Skin epidermis (tissue), 12 donors: ENCODE measurements around the gene GRIK4.
A peak's percentile ranks its signal among the peaks of the same experiment; 100 is the strongest.

Experiments used
- H3K27ac ChIP-seq, 21 experiments: fragments of 200-600 bp; sonication (generic) in 11 of 21; one replicate each; pipeline ENCODE4 v1.5.0; 2020; ENCODE audit warnings: mild to moderate bottlenecking in 3 of 21, inconsistent platforms in 2 of 21, moderate library complexity in 2 of 21
- H3K4me3 ChIP-seq, 7 experiments: fragments of 200-600 bp; sonication (generic) in 2 of 7; one replicate each; pipeline ENCODE4 v1.5.0; 2020; ENCODE audit warnings: inconsistent platforms in 2 of 7, mild to moderate bottlenecking in 2 of 7, moderate library complexity in 1 of 7

The GRIK4 gene

DNA sequence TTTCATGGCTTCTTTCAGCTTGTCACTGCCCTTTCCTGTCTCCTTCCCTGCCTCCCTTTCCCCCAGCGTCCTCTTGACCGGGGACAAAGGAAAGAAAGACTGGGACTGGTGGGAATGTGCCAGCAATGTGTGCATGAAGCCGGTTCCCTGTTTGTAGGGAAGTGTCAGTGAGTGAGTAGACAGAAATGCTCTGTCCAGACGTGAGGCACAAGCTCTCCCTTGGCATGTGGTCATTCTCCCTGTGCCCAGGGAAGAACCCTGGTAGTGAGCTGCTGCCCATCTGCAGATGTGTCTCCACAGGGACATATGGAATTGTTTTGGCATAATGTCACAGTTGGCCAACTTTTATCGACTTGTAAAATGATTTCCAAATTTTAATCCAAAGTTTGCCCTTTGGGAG is 426.0 kb downstream of the GRIK4 start:
- Histone ChIP-seq H3K27ac (no peak overlapping the region), H3K4me3 (no peak overlapping the region)

DNA sequence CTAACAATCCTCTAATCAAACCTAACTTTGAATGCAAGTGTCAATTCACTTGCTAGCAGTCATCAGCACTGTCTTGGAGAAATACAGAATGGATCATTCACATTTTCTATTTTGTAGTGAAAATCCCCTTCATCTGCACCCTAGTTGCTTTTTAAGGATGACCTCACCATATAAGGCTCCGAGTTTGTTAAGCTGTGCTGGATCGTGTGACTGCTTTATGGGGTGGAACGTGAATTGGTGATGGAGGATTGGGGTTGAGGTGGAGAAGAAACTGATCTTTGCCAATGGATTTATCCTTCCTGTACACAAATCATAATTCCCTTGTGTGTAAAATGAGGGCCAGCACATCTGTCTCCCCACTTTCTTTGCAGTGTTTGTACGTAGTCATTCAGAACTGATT is 426.7 kb downstream of the GRIK4 start:
- no peak overlapping the region for H3K27ac ChIP-seq
- H3K4me3 ChIP-seq: no peak overlapping the region

DNA sequence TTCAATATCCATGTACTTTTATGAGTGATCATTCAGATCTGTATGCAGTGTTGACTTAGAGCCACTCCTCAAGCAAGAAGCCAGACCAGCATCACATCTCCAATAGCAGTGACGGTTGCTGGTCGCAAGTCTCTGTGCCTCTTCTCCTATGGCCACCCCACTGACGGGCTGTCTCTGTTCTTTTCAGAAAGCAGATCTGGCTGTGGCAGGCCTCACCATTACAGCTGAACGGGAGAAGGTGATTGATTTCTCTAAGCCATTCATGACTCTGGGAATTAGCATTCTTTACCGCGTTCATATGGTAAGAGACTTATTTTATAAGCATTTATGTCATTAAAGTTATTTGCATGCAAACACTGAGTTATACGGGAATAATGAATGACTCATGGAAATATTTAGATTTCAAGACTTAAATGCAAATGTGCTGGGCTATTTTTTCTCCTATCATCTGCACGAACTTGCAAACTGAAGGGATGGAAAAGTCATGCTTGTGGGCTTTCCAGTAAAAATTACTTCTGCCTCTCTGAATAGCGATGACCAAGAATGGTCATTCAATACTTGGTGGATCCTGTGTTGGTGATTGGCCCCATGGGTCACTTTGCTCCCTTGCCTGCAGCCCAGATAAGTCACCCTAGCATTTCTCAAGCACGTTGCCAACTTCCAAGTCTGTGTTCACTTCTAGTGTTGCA is 428.8 kb downstream of the GRIK4 start:
- Histone ChIP-seq H3K4me3 (no peak overlapping the region), H3K27ac (peak overlapping the region in 1 of 21 experiments; percentile 8)

DNA sequence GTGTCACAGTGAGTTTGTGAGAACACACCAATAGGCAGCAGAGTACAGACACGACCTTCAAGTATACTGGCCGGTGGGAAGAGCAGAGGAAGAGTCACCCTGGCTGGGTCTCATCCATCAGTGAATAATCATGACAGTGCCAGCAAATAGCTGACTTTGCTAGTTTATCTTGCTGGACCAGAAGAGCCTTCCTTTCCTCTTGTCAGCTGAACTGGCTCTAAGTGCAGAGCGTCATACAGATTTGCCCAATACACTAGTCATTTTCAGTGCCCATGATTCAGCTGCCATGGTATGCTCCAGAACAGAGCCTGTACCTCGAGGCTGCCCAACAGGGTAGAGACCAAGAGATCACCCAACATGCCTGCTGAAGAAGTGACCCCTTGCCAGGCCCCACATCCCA is 429.5 kb downstream of the GRIK4 start:
- H3K4me3 ChIP-seq: no peak overlapping the region
- H3K27ac ChIP-seq: no peak overlapping the region

DNA sequence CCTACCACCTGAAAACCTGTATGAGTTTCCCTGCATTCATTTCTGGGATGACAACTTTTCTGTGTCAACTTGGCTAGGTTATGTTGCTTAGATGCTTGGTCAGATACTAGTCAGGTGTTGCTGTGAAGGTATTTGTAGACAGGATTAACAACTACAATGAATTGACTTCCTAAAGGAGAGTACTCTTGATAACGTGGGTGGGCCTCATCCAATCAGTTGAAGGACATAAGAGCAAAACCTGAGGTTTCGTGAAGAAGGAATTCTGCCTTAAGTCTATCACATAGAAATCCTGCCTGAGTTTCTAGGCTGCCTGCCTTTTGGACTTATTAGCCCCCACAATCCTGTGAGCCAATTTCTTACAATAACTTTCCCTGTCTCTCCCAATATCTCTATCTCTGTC is 431.2 kb downstream of the GRIK4 start:
- Histone ChIP-seq H3K4me3 (no peak overlapping the region), H3K27ac (no peak overlapping the region)

DNA sequence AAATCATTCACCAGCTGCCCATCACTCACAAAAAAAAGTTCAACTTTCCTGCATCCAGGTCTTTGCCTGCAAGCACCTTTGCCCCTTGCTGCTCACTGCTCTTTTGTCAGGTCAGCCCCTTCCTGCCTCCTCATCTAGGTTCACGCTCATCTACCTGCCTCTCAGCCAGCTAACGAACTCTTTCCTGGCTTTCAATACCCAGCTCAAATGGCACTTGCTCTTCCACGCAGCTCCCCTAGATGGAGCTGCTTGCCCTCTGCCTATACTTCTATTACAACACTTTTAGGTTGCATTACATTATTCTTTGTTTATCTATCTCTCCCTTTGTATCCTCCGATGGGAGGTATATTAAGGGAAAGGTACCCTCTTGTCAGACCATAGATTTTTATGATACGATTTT is 433.5 kb downstream of the GRIK4 start:
- H3K27ac ChIP-seq: no peak overlapping the region
- H3K4me3 ChIP-seq: no peak overlapping the region

DNA sequence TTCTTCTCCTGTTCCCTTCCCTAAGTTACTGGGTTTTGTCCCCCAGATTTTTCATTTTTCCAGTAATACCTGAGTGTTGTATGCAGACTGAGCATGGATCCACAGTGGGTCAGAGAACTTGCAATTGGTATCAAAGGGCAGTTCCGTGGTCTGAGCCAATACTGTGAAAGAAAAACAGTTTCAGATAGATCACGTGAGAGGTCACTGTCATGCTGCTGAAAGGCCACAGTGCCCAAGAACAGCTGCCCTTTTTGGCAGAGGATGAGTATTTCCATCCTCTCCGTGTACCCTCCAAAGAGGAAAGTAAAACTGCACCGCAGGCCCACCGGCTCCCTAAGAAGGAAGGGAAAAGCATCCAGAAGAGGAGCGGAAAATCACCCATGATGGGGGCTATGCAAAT is 439.3 kb downstream of the GRIK4 start:
- Histone ChIP-seq H3K4me3 (no peak overlapping the region), H3K27ac (no peak overlapping the region)

DNA sequence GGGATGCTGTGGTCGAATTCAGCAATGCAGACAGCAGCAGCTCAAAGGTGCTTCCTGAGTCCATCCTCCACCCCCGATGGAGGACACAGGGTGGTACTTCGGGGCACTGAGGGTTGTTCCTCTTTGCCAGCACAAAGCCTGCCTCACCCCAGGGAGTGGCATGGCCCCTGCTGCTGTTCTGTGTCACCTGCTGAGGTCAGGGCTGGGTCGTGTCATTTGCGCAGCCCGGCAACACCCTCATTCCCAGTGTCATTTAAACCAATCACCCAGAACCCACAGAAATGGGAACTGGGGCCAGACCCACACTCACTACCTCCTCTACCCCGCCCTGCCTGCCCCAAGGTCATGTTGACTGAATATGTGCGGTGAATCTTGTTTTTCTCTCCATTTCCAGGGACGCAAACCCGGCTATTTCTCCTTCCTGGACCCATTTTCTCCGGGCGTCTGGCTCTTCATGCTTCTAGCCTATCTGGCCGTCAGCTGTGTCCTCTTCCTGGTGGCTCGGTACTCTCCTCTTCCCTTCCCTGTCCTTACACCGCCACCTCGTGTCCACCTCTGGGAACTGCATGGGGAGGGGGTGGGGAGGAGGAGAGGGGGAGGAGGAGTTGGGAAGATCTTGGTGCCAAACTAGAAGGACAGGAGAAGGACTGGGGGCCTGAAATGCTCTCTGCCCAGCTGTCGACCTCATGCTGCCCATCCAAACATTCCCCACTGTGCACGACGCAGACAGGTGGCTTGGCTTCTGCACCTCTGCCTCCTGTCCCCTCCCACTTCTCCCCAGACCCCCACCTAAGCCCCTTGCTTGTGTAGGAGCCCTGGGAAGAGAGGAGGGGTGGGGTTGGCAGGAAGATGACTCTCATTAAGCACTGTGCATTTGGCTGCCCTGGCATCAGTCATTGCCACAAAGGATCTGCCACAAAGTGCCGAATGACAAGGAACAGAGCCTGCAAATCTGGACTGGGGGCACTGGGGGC is 441.2 kb downstream of the GRIK4 start:
- H3K4me3 ChIP-seq: peak overlapping the region in 2 of 7 experiments; percentile 4 to 21
- no peak overlapping the region for H3K27ac ChIP-seq

DNA sequence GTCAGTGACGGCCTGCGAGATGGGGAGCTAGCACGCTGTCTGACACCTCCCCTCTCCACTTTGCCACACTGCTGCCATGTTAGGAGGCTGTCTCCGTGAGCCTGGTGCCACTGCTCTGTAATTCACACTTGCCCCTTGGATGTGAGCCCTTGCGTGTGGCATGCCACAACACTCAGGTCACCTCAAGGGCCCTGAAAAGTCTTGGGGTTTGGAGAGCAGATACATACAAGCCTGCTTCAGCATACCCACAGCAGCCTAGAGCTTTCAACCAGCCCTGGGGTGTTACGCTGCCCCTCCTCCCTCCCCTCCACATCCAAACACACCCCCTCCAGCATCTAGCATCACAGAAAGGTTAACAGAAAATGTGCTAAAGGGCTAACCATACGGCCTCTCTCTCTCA is 442.8 kb downstream of the GRIK4 start:
- no peak overlapping the region for H3K4me3 ChIP-seq
- H3K27ac ChIP-seq: no peak overlapping the region

DNA sequence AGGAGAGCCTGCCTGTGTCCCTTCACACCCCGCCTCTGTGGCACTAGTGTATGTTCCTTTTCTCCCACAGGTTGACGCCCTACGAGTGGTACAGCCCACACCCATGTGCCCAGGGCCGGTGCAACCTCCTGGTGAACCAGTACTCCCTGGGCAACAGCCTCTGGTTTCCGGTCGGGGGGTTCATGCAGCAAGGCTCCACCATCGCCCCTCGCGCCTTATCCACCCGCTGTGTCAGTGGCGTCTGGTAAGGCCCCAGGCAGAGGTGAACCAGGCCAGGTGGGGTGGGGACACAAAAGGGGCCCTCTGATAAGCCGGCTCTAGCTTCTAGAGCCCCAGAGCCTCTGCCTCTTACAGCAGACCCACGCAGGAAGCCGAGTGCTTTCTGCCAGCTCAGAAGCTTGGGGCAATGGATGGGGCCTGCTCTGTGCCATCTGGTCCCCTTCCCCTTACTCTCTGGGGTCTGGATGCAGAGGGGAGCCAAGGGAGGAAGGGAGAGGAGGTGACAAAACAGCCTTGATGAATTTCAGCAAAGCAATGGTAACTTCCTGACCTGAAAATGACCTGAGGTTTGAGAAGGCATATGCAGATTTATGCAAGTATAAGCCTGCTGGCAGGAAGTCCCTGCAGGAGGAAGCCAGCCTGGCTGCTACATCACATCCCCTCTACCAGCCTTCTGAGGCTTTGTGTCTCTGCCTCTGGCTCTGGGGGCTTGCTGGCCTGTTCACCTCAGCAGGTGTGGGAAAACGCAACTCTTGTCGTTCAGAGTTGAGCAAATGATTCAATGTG is 445.4 kb downstream of the GRIK4 start:
- Histone ChIP-seq H3K4me3 (no peak overlapping the region), H3K27ac (no peak overlapping the region)

DNA sequence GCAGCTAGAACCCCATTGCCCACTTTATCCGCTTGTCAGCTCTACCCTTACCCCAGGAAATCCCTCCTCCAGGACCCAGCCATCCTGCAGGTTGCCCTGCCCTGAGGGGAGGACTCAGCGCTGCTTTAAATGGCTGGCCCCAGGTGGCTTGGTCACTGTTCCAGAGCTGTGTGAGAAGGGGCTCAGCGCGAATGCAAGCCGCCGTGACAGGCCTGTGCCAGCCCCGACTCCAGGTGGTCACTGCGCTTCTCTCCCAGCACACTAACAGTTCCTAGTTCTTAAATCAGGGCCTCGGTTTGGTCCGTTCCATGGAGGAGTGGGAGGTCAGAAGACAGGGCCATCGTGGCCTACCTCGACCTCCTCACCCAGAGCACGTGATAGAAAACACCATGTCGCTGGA is 446.6 kb downstream of the GRIK4 start:
- H3K4me3 ChIP-seq: no peak overlapping the region
- no peak overlapping the region for H3K27ac ChIP-seq

DNA sequence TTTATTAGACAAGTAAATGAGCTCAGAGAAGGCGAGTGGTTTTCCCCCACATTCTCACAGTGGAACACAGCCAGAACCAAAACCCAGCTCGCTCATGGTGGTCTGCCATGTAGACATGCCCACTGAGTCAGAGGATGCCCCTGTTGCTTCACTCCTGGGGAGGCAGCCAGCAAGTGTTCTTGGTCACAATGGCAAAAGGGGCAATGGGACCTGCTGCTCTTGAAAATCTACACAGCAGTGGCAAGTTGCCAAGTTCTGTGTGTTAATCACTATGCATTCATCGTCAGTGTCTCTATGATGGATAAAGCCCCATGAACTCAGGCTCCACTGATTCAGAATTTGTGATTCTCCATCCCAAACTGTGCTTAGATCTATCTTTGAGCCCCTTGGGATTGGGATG is 447.6 kb downstream of the GRIK4 start:
- Histone ChIP-seq H3K4me3 (no peak overlapping the region), H3K27ac (no peak overlapping the region)

DNA sequence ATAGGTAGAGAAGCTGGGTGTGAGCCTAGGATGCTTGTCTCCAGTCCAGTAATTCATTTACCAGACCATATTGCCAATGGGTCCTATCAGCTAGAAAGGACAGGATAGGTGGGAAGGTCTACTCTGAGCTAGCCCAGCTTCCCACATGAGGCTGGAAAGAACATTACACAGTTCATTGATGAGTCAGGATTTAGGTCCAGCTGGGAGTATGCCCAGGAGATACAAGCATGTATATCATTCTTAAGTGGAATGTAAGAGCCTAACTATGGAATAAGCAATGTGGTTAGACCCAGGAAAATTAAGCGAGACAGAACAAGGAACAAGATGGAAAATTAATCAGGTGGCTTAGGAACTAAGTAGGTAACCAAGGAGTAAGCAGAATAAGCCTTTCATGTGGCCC is 453.3 kb downstream of the GRIK4 start:
- Histone ChIP-seq H3K27ac (no peak overlapping the region), H3K4me3 (no peak overlapping the region)

DNA sequence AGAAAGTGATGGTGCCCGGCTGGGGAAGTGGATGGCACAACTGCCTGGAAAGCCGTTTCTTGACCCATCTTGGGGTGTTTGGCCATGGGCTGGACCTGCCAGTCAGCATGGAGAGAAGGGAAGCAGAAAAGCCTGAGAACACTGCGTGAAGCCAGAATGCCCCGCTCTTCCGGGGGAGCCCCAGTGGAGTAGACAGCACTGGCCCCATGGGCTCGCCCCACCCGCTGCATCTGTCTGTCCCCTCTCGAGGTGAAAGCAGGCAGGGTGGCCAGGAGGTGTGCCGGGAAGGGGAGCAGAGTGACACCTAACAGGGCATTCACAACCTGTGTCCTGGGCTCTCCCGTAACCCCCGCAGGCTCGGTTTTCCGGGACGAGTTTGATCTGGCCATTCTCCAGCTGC is 455.3 kb downstream of the GRIK4 start:
- Histone ChIP-seq H3K27ac (no peak overlapping the region), H3K4me3 (no peak overlapping the region)

DNA sequence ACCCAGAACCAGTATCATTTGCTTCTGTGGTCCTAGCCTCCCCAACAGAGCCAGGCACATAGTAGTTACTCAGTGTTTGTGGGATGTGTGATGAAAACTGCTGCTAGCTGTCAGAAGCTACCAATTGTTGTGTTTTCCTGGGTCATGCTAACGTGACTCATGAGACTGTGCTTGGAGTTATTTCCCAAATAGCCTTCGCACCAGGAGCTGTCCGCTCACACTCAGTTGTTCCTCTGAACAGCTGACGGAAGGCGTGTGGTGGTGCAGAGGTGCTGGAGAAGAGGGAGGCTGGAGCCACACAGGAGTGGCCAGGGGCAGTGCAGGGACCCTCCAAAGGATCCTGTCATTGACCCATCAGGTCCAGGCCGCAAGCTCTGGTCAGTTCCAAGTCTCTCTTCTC is 458.4 kb downstream of the GRIK4 start:
- H3K27ac ChIP-seq: no peak overlapping the region
- no peak overlapping the region for H3K4me3 ChIP-seq

DNA sequence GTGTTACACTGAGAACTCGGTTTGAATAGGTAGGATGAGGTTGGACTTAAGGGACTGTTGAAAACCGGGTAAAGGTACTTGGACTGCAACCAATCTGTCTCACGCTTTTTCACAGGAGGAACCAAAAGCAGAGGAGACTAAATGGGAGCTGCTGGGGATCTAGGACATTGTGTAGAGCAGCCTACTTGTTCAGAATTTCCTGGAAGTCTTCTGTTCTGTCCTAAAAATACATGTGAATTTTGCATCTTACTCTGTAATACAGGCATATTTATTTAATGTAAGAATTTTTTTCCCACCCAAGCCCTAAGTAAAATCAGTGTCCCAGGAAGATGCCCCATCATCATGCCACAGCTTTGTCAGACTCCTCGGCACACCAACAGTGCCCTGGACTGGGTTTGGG is 460.3 kb downstream of the GRIK4 start:
- H3K4me3 ChIP-seq: no peak overlapping the region
- H3K27ac ChIP-seq: no peak overlapping the region

DNA sequence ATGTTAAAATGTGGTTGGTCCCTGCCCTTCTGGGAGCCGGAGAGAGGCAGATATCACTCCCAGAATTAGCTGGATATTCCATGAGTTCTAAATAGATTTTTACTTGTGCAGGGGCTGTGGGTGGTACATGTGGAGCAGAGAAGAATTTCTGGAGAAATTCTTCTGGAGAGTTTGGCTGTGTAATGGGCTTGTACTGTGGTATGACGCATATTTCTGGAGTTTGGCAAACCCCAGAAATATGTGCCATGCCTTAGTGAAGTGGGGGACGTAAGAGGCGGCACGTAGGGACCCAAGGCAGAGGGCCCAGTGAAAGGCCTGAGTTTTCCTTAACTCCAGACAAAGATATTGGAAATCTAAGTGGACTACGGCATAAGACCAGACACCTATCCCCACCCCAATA is 461.1 kb downstream of the GRIK4 start:
- Histone ChIP-seq H3K27ac (no peak overlapping the region), H3K4me3 (no peak overlapping the region)

DNA sequence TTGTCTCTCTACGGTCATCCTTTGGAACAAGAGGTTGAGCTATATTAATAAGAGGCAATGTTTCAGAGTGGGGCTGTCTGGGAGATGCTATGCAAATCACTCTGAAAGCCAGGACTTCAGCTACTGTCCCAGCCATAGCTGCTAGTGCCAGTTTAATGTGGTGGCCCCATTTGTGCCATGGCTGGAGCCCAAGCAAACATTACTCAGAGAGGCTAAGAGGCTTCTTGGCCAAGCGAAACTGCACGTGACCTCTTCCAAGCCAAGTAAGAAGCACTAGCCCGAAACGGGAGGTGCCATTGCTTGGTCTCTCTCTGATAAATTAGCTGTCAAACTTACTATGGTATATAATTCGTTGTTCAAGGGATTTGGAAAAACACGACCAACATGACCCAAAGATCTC is 462.0 kb downstream of the GRIK4 start:
- Histone ChIP-seq H3K27ac (no peak overlapping the region), H3K4me3 (no peak overlapping the region)

DNA sequence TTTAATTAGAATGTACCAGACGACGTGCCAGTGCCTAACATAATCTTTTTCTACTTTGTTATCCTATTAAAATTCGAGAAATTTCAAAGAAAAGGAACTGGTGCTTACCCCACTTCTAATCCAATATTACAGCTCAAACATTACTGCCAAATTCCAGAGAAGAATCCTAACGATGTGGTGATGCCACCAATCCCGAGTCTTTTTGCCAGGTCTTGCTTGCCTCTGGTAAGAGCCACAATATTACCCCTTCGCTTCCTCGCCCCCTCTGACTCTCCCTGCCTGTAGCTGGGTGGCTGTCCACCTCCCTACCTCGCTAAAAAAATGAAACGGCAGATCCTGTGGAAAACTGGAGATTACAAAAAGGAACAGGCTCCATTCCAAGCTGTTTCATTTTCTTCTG is 462.9 kb downstream of the GRIK4 start:
- no peak overlapping the region for H3K27ac ChIP-seq
- H3K4me3 ChIP-seq: no peak overlapping the region

DNA sequence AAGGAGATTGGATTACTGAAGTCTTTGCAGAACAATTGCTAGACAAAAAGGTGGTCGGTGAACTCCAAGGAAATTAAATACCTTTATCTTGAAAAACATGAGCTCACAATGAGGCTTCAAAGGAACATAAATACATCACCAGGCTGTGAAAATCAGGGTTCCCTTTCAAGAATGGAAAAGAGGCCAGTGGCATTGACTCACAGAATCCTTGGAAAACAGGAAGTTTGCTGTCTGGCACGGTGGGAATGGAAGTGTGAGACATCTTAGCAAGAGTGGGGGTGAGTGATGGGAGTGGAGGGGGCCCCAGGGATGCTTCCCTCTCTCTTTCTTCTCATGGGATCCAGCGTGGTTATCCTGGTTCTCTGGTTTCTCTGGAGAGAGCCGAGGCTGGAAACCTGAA is 463.4 kb downstream of the GRIK4 start:
- H3K27ac ChIP-seq: no peak overlapping the region
- H3K4me3 ChIP-seq: no peak overlapping the region
